ENCODE measurements around the gene CDC42BPB. TPM values are rescaled to one million over a fixed set of nuclear protein-coding genes. Genes with fewer than 3 reads are reported as not detected.
"Not testable (repeated sequence)": the region's sequence is repeated elsewhere in the genome, so short reads cannot be mapped to it uniquely, and the experiment has no call there.

The CDC42BPB gene
- total RNA-seq, 1 donor from 2014 or later: 103 TPM

- Mint-ChIP-seq H3K9me3 (peaks cover 8% of the 10 kb centered on the region), H3K27me3 (ENCODE audit: low read depth) (no peaks in the 10 kb centered on the region), H3K4me3 (no peak overlapping the region), H3K4me1 (peaks cover 17% of the 10 kb centered on the region), H3K27ac (no peak overlapping the region), H3K36me3 (peaks cover 7% of the 10 kb centered on the region)
- TF ChIP-seq CTCF (IDR thresholded peaks at IDR 0.05; ENCODE audit: unreplicated experiment): no peak
- no peak for DNase-seq (ENCODE audit: low spot score in 2 of 2, unreplicated experiment in 2 of 2)
Measured at GRCh38 chr14:103029936-103030335, 27.4 kb downstream of the CDC42BPB start.

DNA sequence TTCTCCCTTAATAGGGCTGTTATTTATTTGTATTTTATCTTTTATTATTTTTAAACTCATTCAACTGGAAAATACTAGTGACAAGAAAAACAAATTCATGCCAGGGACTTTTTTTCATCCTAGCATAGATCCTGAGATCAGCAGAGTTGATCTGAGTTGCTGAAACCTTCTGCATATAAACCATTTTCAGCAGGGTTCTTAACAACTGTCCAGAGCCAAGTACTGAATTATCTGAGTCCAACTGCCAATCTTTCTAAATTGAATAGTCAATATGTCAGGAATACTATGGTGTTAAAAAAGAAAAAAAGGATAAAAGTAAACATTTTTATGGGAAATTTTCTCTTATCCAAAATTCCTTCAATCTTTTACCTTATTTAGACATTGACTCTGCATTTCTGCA lies 28.6 kb downstream of the CDC42BPB start:
- Mint-ChIP-seq H3K4me3 (no peak overlapping the region), H3K36me3 (peaks cover 8% of the 10 kb centered on the region), H3K27me3 (ENCODE audit: low read depth) (no peaks in the 10 kb centered on the region), H3K27ac (no peak overlapping the region), H3K9me3 (peaks cover 8% of the 10 kb centered on the region), H3K4me1 (peaks cover 22% of the 10 kb centered on the region)
- TF ChIP-seq CTCF (IDR thresholded peaks at IDR 0.05; ENCODE audit: unreplicated experiment): no peak
- no peak for DNase-seq (ENCODE audit: low spot score in 2 of 2, unreplicated experiment in 2 of 2)

DNA sequence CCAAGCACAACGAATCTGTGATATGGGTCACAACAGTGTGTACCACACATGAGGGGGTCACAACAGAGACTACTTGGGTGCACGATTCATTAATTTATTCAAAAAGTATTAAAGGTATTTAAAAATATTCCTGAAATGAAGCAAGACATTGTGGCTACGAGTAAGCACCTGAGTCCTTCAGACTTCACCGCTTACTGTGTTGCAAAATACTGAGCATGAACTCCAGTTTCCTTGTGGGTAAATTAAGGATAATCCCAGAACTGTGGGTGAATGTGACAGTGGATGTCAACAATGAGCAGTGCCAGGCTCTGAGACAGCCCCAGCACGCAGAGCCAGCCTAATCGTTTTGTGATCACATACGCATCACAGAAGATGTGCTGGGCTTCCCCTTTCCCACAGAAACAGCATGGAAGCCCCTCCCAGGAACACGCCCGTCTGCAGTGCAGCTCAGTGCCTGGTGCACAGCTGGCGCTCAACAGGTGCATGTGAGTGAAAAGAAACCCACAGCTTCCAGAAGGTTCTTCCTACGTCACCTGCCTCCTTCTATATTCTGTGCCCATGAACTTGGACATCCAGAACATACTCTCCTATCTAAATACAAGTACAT lies 29.1 kb downstream of the CDC42BPB start:
- Mint-ChIP-seq H3K27me3 (ENCODE audit: low read depth) (no peaks in the 10 kb centered on the region), H3K27ac (no peak overlapping the region), H3K4me3 (no peak overlapping the region), H3K36me3 (peaks cover 8% of the 10 kb centered on the region), H3K9me3 (peaks cover 8% of the 10 kb centered on the region), H3K4me1 (peaks cover 23% of the 10 kb centered on the region)
- DNase-seq (ENCODE audit: low spot score in 2 of 2, unreplicated experiment in 2 of 2): no peak
- no peak for TF ChIP-seq CTCF (IDR thresholded peaks at IDR 0.05; ENCODE audit: unreplicated experiment)

DNA sequence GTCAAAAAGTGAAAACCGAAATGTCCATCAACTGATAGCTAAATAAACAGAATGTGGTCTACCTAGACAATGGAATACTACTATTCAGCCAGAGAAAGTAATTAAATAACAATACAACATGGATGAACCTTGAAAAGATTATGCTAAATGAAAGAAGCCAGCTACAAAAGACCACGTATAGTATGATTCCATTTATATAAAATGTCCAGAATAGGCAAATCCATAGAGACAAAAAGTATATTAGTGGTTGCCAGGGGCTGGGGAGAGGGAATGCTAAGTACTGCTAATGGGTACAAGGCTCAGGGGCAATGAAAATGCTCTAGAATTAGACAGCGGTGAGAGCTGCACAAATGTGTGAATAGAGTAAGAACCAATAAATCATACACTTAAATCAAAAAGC lies 29.9 kb downstream of the CDC42BPB start:
- Mint-ChIP-seq H3K9me3 (peaks cover 8% of the 10 kb centered on the region), H3K27ac (no peak overlapping the region), H3K4me1 (peaks cover 23% of the 10 kb centered on the region), H3K27me3 (ENCODE audit: low read depth) (no peaks in the 10 kb centered on the region), H3K4me3 (no peak overlapping the region), H3K36me3 (peaks cover 8% of the 10 kb centered on the region)
- no peak for DNase-seq (ENCODE audit: low spot score in 2 of 2, unreplicated experiment in 2 of 2)
- no peak for TF ChIP-seq CTCF (IDR thresholded peaks at IDR 0.05; ENCODE audit: unreplicated experiment)

GRCh38 chr14:103026988-103027387 lies 30.4 kb downstream of the CDC42BPB start:
- Mint-ChIP-seq H3K9me3 (peaks cover 8% of the 10 kb centered on the region), H3K4me1 (peaks cover 22% of the 10 kb centered on the region), H3K27ac (no peak overlapping the region), H3K27me3 (ENCODE audit: low read depth) (no peaks in the 10 kb centered on the region), H3K36me3 (peaks cover 8% of the 10 kb centered on the region), H3K4me3 (no peak overlapping the region)
- TF ChIP-seq CTCF (IDR thresholded peaks at IDR 0.05; ENCODE audit: unreplicated experiment): no peak
- no peak for DNase-seq (ENCODE audit: low spot score in 2 of 2, unreplicated experiment in 2 of 2)

- DNase-seq (ENCODE audit: low spot score in 2 of 2, unreplicated experiment in 2 of 2); H3K9me3 Mint-ChIP-seq; H3K27ac Mint-ChIP-seq; H3K4me3 Mint-ChIP-seq; H3K27me3 Mint-ChIP-seq (ENCODE audit: low read depth): not testable (repeated sequence)
- Mint-ChIP-seq H3K4me1 (peaks cover 19% of the 10 kb centered on the region), H3K36me3 (peaks cover 14% of the 10 kb centered on the region)
Measured at GRCh38 chr14:103026196-103026595, 31.2 kb downstream of the CDC42BPB start.

Measured in mesothelial cell of epicardium (in vitro differentiated cells).